Activated T-helper 17 cell treated with anti-CD3 and anti-CD28 coated beads, Interleukin-2, amount 50 U/mL, for 72 hours (primary cell): ENCODE results near the gene USP24. TPM values are rescaled to one million over a fixed set of nuclear protein-coding genes. Genes with fewer than 3 reads are reported as not detected.

Experiments used
- total RNA-seq, 2 donors: library from RNA; stranded (reverse); gene quantifications; one replicate each; pipeline ENCODE4 v1.2.3, GENCODE V29; 2022

The USP24 gene
- total RNA-seq, 2 donors from 2014 or later = 40.8 to 41.6 TPM

Other genes with a start within 250 kb of the USP24 start
- not detected for gene TMEM61, start 234.7 kb downstream of the USP24 start, total RNA-seq
- under 1 TPM; 0.05 to 0.06 TPM for gene BSND, start 216.4 kb downstream of the USP24 start, total RNA-seq
- gene PCSK9, start 175.8 kb downstream of the USP24 start, total RNA-seq = not detected